GM18499 (cell line): ENCODE measurements around the gene CDSN.

ENCODE experiments used
- ATAC-seq: cut with Tn5 transposase; IDR thresholded peaks from one replicate; pipeline ENCODE4 v1.9.1; 2021; ENCODE audit warnings: moderate number of reproducible peaks; ENCODE audit not compliant: insufficient read depth, unreplicated experiment

CDSN gene

DNA sequence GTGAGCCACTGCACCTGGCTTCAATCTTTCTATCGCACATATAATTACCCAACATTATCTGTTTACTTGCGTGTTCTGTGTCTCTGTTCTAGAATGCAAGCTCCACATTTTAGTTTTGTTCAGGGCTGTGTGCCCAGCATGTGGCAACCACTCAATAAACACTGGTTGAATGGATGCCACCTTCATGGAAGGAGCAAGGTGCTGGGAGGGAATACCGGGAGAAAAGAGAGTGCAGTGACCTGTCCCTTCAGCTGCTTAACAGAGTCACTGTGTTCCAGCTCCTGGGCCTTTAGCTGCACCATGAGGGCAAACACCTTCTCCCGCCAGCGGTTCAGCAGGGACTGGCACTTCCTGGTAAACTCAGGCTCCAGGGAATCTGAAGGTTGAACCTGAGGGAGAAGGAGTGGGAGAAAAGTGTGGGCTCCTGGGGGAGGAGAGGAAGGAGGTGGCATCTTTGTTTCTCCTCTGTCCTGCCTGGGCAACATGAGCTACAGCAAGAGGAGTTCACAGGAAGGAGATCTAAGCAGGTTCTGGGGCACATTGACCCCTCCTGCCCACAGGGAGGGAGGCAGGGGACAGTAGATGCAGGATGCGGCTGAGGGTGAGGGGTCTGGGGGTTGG, 29.7 kb upstream of the CDSN start:
- ATAC-seq: no peak

GRCh38 chr6:31145386-31145785, 25.1 kb upstream of the CDSN start:
- no peak for ATAC-seq

GRCh38 chr6:31144970-31145340, 24.7 kb upstream of the CDSN start:
- no peak for ATAC-seq

- ATAC-seq: no peak
These were observed 24.2 kb upstream of the CDSN start for GRCh38 chr6:31144296-31144969.

- no peak for ATAC-seq
These were observed 22.9 kb upstream of the CDSN start for GRCh38 chr6:31143148-31143547.

DNA sequence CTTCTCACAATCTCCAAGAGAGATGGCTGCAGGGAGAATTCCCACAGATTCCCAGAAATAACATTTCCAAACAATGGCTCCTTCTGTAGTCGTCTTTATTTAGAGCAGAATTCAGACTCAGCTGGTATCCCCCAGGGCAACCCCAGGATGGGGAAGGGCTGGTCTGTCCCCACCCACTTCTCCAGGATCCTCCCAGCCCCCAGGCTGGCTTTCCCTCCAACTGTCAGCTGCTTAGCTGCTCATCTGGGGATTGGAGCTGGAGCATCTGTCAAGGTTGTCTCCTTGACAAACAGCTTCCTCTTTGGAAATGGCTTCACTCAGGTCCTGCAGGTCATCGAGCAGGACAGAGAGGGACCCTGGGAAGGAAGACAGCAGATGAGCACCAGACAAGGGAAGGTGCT, 22.1 kb upstream of the CDSN start:
- no peak for ATAC-seq

- no peak for ATAC-seq
These were observed 20.4 kb upstream of the CDSN start for GRCh38 chr6:31140643-31141042.

DNA sequence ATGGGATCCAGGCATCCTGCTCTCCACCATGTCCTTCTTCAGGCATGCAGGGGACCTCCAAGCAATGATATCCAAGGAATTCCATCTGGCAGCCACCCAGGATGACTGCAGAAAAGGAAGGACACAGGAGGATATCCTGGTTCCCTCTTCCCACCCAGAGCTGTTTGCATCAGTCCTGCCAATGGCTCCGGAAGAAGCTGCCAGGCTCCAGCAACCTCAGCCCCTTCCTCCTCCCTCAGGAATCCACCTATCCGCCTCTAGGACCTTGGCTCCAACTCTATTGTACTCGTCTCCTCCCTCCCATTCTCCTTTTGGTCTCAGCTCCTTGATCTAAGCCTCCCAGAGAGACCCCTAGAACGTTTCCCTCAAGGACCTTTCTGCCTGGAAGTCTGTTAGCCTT, 19.4 kb upstream of the CDSN start:
- no peak for ATAC-seq

DNA sequence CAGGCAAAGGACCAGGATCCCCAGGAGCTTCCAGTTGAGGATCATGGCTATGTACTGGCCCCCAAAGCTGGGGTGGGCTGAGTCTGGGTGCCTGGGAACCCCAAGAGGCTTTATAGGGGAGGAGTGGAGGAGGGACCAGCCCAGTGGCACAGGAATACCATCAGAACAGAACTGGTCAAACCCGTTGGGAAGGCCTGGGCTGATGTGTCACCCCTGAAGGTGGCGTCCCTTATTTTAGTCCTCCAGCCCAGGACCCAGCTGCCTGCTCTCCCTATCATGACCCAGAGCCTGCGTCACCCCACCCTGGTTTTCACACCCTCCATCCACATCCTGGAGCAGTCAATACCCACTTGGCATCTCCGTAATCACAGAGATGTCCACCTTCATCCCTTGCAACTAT, 18.7 kb upstream of the CDSN start, which contains the start of gene PSORS1C2:
Gene PSORS1C2, minus strand, starts transcription at position 85 of the 400 bp plus-strand sequence. Its CDS starts 40 bp downstream, at position 45.
- ATAC-seq: no peak

DNA sequence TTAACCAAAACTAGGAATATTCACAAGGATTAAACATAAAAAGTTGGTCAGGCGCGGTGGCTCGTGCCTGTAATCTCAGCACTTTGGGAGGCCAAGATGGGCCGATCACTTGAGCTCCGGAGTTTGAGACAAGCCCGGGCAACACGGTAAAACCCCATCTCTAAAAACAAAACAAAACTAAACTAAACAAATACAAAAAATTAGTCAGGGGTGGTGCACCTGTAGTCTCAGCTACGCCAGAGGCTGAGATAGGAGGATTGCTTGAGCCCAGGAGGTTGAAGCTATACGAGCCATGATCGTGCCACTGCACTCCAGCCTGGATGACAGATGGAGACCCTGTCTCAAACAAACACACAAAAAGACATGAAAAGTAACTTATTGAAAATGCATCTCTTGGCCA, 15.5 kb upstream of the CDSN start:
- ATAC-seq: no peak

DNA sequence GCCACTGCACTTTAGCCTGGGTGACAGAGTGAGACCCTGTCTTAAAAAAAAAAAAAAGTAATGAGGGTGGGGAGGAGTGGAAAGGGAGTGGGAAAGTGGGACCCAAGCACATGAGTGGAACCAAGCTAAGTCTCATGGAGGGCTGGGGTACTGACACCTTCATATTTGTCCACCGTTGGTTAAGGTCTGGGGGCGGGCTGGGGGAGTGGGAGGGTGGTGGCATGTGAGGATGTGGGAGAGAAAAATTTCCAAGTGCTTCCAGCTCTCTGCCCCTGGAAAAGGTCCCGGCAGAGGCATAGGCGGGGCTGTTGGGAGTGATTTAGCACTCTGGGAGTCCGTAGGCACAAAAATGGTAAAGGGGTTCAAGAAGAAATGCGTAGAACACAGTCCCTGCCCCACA, 12.6 kb upstream of the CDSN start:
- no peak for ATAC-seq

GRCh38 chr6:31131595-31131994, 11.3 kb upstream of the CDSN start:
- ATAC-seq: no peak

GRCh38 chr6:31130751-31131150, 10.5 kb upstream of the CDSN start:
- ATAC-seq: no peak

DNA sequence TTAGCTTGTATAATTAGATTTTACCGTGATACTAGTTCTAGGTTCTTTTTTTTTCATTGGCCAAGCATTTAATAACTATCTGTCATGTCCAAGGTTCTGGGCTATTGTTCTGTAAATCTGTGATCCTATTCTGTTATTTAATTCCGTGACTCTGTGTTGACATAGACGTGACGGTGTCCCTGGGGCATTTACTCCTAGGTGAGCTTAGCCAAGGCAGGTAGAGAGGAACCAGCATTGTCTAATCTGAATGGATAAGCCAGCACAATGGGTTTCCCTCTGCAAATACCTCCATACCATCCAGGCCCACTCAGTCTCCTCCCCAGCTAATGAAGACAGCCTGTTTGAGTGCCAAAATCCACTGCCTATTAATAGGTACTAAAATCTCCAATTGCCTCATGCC, 8.9 kb upstream of the CDSN start:
- no peak for ATAC-seq

DNA sequence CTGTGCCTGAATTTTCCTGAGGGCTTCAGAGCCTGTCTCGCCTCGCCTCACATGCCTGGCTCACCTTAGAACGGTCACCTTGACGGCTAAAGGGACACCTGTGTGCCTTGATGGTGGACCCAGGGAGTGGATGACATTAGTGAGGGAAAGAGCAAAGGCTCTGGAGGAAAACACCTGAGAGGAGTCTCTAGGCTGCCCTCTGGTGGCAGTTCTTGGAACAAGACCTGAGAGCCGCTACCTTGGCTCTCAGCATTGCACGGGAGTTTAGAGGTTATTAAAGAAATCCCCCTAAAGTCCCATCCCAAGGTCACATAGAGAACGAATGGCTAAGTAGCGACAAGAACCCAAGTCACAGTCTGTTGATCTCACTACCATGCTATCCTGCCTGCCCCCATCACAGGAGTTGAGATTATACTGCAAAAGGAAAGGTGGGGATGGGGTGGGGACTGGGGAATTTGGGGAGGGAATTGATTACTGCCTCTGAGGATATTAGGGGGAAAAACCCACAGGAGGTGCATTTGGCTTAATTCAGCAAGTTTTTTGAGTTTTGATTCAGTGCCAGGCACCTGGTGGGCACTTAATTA, 7.9 kb upstream of the CDSN start:
- no peak for ATAC-seq

DNA sequence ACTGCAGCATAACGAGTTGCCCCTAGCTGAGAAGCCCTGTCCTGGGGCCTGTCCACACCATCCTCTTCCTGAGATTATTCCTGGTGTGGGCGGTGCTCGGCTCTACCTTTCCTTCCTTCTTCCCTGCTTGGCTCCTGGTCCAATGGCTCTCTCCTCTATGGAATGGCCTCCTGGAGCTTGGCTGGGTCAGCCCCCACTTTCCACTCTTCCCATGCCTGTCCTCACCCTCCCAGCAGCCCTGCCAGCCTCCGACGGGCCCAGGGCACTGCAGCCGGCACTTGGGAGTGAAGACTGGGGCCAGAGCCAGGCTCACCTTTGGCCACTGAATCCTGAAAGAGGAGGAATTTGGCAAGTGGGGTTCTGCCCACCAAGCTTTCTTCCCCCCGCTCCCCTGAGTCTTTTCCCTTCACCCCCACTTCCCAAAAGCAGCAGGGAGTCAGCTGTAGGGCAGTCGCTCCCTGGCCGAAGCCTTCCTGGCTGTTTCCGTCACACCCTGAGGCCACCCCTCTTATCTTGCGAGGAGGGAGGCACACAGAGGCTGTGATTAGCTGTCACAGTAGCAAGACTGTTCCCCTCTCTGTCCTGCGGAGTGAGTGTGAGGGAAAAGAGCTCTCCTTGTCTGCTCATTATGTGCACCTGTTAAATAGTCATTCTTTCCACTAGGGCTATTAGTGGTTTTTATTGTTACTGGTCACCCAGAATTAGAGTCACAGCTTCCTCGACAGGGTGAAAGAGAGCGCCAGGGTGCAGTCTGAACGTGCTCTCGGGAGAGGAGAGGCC, 6.3 kb upstream of the CDSN start:
- ATAC-seq: no peak

- ATAC-seq: no peak
These were observed 5.5 kb upstream of the CDSN start for GRCh38 chr6:31125586-31126363.

DNA sequence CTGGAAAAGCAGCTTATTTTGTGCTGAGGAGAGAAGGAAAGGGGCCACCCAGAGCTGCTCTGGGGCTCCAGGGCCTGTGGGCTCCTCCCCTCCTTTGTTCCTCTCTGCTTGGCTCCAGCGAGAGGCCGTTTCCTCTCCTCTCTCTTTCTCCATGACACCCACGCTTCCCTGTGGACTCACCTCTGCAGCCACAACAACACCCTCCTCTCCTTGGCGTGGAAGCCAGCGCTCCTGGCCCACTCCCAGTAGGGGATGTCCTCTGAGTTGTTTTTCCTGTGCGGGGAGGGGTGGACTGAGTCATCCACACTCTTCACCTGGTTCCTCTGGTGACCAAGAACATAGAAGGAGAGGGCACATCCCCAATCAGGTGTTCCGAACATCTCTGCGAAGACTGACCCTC, 4.9 kb upstream of the CDSN start:
- ATAC-seq: no peak

- no peak for ATAC-seq
These were observed 2.8 kb upstream of the CDSN start for GRCh38 chr6:31122791-31123706.
